Body of pancreas (tissue), 4 donors: ENCODE data around the gene MSI2. TPM values are rescaled to one million over a fixed set of nuclear protein-coding genes. Genes with fewer than 3 reads are reported as not detected.

Source experiments
- ATAC-seq: fragments of 150-250 bp; one replicate; pipeline ENCODE4 v1.9.1; 2016
- DNase-seq, 4 donors: peaks; one replicate each; pipeline ENCODE4 v3.0.0-alpha.2; 2019
- H3K27ac ChIP-seq, 4 donors: fragments of 200-600 bp; sonication (generic); 1 replicate in 3 of 4; 2 replicates in 1 of 4; pipeline versions ENCODE4 v1.5.1 to v1.6.1; 2016 to 2019; ENCODE audit warnings: mild to moderate bottlenecking in 1 of 4, mixed read lengths in 1 of 4, moderate library complexity in 1 of 4
- H3K27me3 ChIP-seq, 2 donors: fragments of 200-600 bp; sonication (generic); one replicate each; pipeline ENCODE4 v1.6.0; 2016; ENCODE audit warnings: mild to moderate bottlenecking in 1 of 2
- H3K36me3 ChIP-seq, 2 donors: fragments of 200-600 bp; sonication (generic); replicated peaks in 1 of 2; 2 replicates each; pipeline ENCODE4 v1.5.1; 2016; ENCODE audit warnings: low read depth in 2 of 2; ENCODE audit not compliant: insufficient read depth in 1 of 2
- H3K4me1 ChIP-seq: fragments of 200-600 bp; sonication (generic); one replicate; pipeline ENCODE4 v1.6.0; 2016
- H3K4me3 ChIP-seq, 2 donors: fragments of 200-600 bp; sonication (generic); 1 replicate in 1 of 2; 2 replicates in 1 of 2; pipeline ENCODE4 v1.5.1; 2016 to 2019
- H3K9me3 ChIP-seq, 3 donors: fragments of 200-600 bp; sonication (generic); 1 replicate in 2 of 3; 2 replicates in 1 of 3; pipeline ENCODE4 v1.5.1; 2016
- POLR2A ChIP-seq, 3 donors: fragments of 450-650 bp; IDR thresholded peaks; one replicate each; pipeline ENCODE4 v1.6.1; 2016; ENCODE audit warnings: antibody characterized with exemption in 3 of 3, mild to moderate bottlenecking in 2 of 3
- WGBS, 2 donors: methylation state at CpG; one replicate each; pipeline ENCODE4 v1.1.5; 2017; 5-methylcytosine and 5-hydroxymethylcytosine counted together
- intact Hi-C: fragments of 100-400 bp; cut with DNase I; formaldehyde crosslinking; loops from one replicate; pipeline ENCODE4 v1.15.1; 2023
- total RNA-seq, 2 donors: library from RNA; depleted of rRNA; stranded (reverse); fragments of >200 nt; gene quantifications; one replicate each; pipeline ENCODE4 v1.1.0, GENCODE V29; 2016
- TF ChIP-seq, protein P1 (sequence below), 7 experiments: fragments of 450-650 bp in 4 of 7; fragments of 200-600 bp in 3 of 7; sonication (generic) in 3 of 7; IDR thresholded peaks; one replicate each; pipeline ENCODE4 v1.5.1; 2016 to 2019; ENCODE audit warnings: antibody characterized with exemption in 7 of 7

Gene MSI2
- total RNA-seq, 2 donors from 2014 or later, result 21.1 to 28.5 TPM

DNA sequence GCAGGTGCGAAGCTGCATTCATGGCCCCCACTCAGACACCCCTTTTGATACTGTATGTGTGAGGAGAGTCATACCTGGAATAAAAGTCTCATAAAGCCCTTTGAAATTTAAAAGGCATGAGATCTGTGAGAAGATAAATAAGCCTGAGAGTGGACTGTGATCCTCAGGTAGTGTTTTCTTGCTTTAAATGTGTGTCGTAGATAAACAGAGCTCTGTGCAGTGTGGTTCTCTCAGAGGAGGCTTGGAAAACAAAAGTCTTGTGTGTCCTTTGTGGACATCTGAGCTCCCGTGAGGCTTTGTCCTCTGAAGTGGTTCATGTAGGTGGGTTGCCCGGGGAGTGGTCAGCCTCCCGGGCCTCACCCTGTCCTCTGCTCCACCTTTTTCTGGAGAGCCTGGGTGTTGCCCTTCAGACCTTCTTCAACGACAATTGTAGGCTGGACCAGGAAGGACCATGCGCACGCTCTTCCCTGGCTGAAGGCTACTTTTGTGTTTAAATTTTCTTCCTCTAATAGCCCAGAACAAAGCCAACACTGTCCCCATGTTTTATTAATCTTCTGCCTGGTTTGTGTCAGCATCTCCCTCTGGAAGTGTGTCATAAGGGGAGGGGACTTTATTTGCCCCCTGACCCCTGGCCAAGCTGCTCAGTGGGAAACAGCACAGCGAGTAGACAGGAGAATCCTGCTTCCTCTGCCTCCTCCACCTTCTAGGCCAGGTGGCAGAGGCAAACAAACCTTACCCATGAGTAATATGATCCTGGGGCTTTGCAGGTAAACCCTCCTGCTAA lies 151.2 kb downstream of the MSI2 start:
- intact Hi-C loops, result no loop called here
- H3K36me3 ChIP-seq, result no peaks in the 10 kb centered on the region
- DNase-seq (peak in 1 of 4 donors; percentile 8), ATAC-seq (peak; percentile 58)
- no peaks in the 10 kb centered on the region for H3K27me3 ChIP-seq
- no peak overlapping the region for H3K4me3 ChIP-seq
- TF ChIP-seq, protein P1, sequence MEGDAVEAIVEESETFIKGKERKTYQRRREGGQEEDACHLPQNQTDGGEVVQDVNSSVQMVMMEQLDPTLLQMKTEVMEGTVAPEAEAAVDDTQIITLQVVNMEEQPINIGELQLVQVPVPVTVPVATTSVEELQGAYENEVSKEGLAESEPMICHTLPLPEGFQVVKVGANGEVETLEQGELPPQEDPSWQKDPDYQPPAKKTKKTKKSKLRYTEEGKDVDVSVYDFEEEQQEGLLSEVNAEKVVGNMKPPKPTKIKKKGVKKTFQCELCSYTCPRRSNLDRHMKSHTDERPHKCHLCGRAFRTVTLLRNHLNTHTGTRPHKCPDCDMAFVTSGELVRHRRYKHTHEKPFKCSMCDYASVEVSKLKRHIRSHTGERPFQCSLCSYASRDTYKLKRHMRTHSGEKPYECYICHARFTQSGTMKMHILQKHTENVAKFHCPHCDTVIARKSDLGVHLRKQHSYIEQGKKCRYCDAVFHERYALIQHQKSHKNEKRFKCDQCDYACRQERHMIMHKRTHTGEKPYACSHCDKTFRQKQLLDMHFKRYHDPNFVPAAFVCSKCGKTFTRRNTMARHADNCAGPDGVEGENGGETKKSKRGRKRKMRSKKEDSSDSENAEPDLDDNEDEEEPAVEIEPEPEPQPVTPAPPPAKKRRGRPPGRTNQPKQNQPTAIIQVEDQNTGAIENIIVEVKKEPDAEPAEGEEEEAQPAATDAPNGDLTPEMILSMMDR (IDR thresholded peaks at IDR 0.05), result no peak
- TF ChIP-seq POLR2A (IDR thresholded peaks at IDR 0.05), result no peak
- H3K4me1 ChIP-seq, result peaks cover 20% of the 10 kb centered on the region
- WGBS, 2 donors, result 55 to 72% methylated on average over 9 of the region's 9 CpGs
- no peaks in the 10 kb centered on the region for H3K9me3 ChIP-seq
- H3K27ac ChIP-seq, result peak overlapping the region; percentile 12 to 66 (median 50)

DNA sequence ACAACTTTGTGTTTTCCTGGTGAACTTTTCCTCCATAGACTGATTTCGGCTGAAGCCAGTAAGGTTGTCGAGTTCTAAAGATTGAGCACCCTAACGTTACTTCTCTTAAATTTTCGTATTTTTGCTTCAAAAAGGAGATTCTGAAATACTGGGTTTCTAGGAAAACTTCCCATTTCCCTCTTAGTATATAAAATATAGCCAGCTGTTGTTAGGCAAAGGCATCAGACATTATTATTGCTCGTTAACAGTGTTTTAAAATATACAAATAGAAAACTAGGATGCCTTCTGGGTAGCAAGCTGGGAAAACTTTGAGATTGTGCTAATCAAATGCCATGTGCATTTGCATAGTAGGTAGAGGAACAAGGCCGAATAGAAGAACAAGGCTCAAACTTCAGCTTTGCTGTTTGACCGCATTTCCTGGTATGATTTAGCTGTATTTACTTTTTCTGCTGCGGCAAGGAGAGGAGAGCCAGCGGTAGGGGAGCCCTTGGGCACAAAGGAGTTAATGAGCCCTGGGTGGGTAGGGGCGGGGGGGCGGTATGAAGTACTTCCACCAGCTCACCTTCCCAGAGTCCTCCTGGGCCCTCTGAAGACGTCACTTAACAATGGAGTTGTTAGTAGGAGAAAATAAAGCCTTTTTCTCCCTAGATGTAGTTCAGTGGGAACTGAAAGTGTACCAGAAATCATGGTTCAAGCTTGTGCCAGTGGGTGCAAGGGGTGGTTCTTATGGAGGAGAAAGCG lies 151.9 kb downstream of the MSI2 start:
- H3K4me1 ChIP-seq, result peaks cover 20% of the 10 kb centered on the region
- no peak overlapping the region for H3K4me3 ChIP-seq
- no peak for TF ChIP-seq POLR2A (IDR thresholded peaks at IDR 0.05)
- TF ChIP-seq, protein P1 (IDR thresholded peaks at IDR 0.05), result no peak
- peak; percentile 36 for ATAC-seq
- no peaks in the 10 kb centered on the region for H3K27me3 ChIP-seq
- WGBS, 2 donors, result 60 to 78% methylated on average over 13 of the region's 13 CpGs
- intact Hi-C loops, result no loop called here
- no peaks in the 10 kb centered on the region for H3K9me3 ChIP-seq
- no peak for DNase-seq
- peak overlapping the region in 3 of 4 donors; percentile 43 to 66 (median 56) for H3K27ac ChIP-seq
- no peaks in the 10 kb centered on the region for H3K36me3 ChIP-seq

- Histone ChIP-seq H3K4me1 (peaks cover 31% of the 10 kb centered on the region), H3K36me3 (no peaks in the 10 kb centered on the region), H3K4me3 (no peak overlapping the region), H3K27ac (no peak overlapping the region), H3K27me3 (no peaks in the 10 kb centered on the region), H3K9me3 (no peaks in the 10 kb centered on the region)
- DNase-seq (no peak), ATAC-seq (no peak)
- TF ChIP-seq POLR2A (IDR thresholded peaks at IDR 0.05), result no peak
- TF ChIP-seq, protein P1 (IDR thresholded peaks at IDR 0.05), result no peak
- 80 to 91% methylated on average over 6 of the region's 6 CpGs for WGBS, 2 donors
- intact Hi-C loops, result no loop called here
Observed at GRCh38 chr17:57410169-57410568, 153.8 kb downstream of the MSI2 start.

- 56 to 59% methylated on average over 2 of the region's 2 CpGs for WGBS, 2 donors
- H3K9me3 ChIP-seq, result no peaks in the 10 kb centered on the region
- peaks cover 23% of the 10 kb centered on the region for H3K4me1 ChIP-seq
- H3K36me3 ChIP-seq, result no peaks in the 10 kb centered on the region
- no peak for DNase-seq
- H3K27me3 ChIP-seq, result no peaks in the 10 kb centered on the region
- intact Hi-C loops, result no loop called here
- no peak for ATAC-seq
- H3K4me3 ChIP-seq, result no peak overlapping the region
- no peak overlapping the region for H3K27ac ChIP-seq
- TF ChIP-seq POLR2A (IDR thresholded peaks at IDR 0.05), result no peak
- TF ChIP-seq, protein P1 (IDR thresholded peaks at IDR 0.05), result no peak
Observed at GRCh38 chr17:57412520-57413096, 156.3 kb downstream of the MSI2 start.
